ENCODE measurements around the gene NAT10.
A peak's percentile ranks its signal among the peaks of the same experiment; 100 is the strongest.
"Not testable (repeated sequence)": the region's sequence is repeated elsewhere in the genome, so short reads cannot be mapped to it uniquely, and the experiment has no call there.

The NAT10 gene

DNA sequence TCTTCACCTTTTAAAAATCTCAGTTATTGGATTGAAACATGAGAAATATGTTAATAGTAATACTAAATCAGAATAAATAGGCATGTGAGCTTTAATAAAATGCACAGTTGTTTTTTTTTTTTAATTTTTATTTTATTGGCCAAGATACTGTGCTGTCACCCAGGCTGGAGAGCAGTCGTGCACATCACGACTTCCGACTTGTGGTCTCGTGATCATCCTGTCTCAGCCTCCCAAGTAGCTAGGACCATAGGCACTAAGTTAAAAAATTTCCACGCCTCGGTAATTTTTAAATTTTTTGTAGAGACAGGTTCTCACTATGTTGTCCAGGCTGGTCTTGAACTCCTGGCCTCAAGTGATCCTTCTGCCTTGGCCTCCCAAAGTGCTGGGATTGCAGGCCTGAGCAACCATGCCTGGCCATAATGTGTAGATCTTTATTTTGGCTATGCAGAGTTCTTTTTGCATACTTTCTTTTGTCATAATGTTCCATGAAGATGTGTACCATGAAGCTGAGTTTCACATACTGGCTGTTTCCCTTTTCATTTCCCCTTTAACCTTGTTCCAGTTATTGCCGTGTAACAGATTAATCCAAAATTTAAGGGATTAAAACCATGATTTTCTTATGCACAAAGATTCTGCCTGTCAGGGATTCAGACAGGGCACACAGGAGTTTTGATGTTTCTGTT, 37.9 kb upstream of the NAT10 start:
- H3K79me2 ChIP-seq (ENCODE audit: insufficient read depth, low read length): peaks cover 96% of the 10 kb centered on the region
- H3K9me2 ChIP-seq (ENCODE audit: low read depth, low read length): no peaks in the 10 kb centered on the region
- peak overlapping the region; percentile 20 for H3K4me2 ChIP-seq (ENCODE audit: low read length)
- peak overlapping the region; percentile 16 for H3K4me3 ChIP-seq (ENCODE audit: low read depth, low read length, poor library complexity, severe bottlenecking)
- peaks cover 44% of the 10 kb centered on the region for H3K4me1 ChIP-seq (ENCODE audit: insufficient read depth, low read length, severe bottlenecking)
- 0 out of 2 replicates have a peak, but pooled peaks cover 3% of the 10 kb centered on the region for H3F3A ChIP-seq (ENCODE audit: insufficient read depth, low read length)
- H3K27ac ChIP-seq (ENCODE audit: low read depth, low read length, poor library complexity, severe bottlenecking): peak overlapping the region; percentile 62
- TF ChIP-seq, protein P1, sequence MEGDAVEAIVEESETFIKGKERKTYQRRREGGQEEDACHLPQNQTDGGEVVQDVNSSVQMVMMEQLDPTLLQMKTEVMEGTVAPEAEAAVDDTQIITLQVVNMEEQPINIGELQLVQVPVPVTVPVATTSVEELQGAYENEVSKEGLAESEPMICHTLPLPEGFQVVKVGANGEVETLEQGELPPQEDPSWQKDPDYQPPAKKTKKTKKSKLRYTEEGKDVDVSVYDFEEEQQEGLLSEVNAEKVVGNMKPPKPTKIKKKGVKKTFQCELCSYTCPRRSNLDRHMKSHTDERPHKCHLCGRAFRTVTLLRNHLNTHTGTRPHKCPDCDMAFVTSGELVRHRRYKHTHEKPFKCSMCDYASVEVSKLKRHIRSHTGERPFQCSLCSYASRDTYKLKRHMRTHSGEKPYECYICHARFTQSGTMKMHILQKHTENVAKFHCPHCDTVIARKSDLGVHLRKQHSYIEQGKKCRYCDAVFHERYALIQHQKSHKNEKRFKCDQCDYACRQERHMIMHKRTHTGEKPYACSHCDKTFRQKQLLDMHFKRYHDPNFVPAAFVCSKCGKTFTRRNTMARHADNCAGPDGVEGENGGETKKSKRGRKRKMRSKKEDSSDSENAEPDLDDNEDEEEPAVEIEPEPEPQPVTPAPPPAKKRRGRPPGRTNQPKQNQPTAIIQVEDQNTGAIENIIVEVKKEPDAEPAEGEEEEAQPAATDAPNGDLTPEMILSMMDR (IDR thresholded peaks at IDR 0.05; ENCODE audit: low read length): no peak
- no peak for TF ChIP-seq EZH2 (IDR thresholded peaks at IDR 0.05; ENCODE audit: borderline replicate concordance, low read length)
- H2AFZ ChIP-seq (ENCODE audit: low read length): no peak overlapping the region
- H3K27me3 ChIP-seq (ENCODE audit: insufficient read depth, low read length): no peaks in the 10 kb centered on the region
- H3K36me3 ChIP-seq (ENCODE audit: insufficient read depth, low read length): peaks cover 61% of the 10 kb centered on the region
- no peaks in the 10 kb centered on the region for H3K9me3 ChIP-seq (ENCODE audit: low read length)
- H4K20me1 ChIP-seq (ENCODE audit: insufficient read depth, low read length): 0 out of 2 replicates have a peak, but pooled peaks cover 9% of the 10 kb centered on the region
- no peak overlapping the region for H3K9ac ChIP-seq (ENCODE audit: low read length)

DNA sequence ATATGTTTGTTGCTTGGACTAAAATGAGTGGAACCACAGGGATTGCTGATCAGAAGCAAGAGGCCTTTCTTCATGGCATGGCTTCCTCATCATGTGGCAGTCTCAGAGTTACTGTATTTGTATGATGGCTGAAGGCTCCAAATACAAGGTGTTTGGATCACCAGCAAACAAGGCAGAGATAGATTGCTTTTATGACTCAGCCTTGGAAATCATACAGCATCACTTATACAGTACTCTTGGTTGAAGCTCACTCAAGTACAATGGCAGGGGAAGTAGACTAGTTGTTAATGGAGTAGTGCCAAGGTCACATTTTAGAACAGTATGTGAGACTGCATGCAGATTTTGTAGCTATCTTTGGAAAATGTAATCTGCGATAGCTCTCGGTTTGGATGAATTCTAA, 37.3 kb upstream of the NAT10 start:
- peaks cover 61% of the 10 kb centered on the region for H3K36me3 ChIP-seq (ENCODE audit: insufficient read depth, low read length)
- H3K9me2 ChIP-seq (ENCODE audit: low read depth, low read length): no peaks in the 10 kb centered on the region
- H4K20me1 ChIP-seq (ENCODE audit: insufficient read depth, low read length): 0 out of 2 replicates have a peak, but pooled peaks cover 9% of the 10 kb centered on the region
- H3K9ac ChIP-seq (ENCODE audit: low read length): no peak overlapping the region
- H3K9me3 ChIP-seq (ENCODE audit: low read length): no peaks in the 10 kb centered on the region
- H3K4me3 ChIP-seq (ENCODE audit: low read depth, low read length, poor library complexity, severe bottlenecking): no peak overlapping the region
- H3F3A ChIP-seq (ENCODE audit: insufficient read depth, low read length): 0 out of 2 replicates have a peak, but pooled peaks cover 3% of the 10 kb centered on the region
- no peaks in the 10 kb centered on the region for H3K27me3 ChIP-seq (ENCODE audit: insufficient read depth, low read length)
- no peak overlapping the region for H2AFZ ChIP-seq (ENCODE audit: low read length)
- peak overlapping the region; percentile 62 for H3K27ac ChIP-seq (ENCODE audit: low read depth, low read length, poor library complexity, severe bottlenecking)
- H3K4me2 ChIP-seq (ENCODE audit: low read length): peak overlapping the region; percentile 20; the same call in 1 of the 2 replicates
- peaks cover 93% of the 10 kb centered on the region for H3K79me2 ChIP-seq (ENCODE audit: insufficient read depth, low read length)
- H3K4me1 ChIP-seq (ENCODE audit: insufficient read depth, low read length, severe bottlenecking): peaks cover 44% of the 10 kb centered on the region
- TF ChIP-seq, protein P1 (IDR thresholded peaks at IDR 0.05; ENCODE audit: low read length): no peak
- no peak for TF ChIP-seq EZH2 (IDR thresholded peaks at IDR 0.05; ENCODE audit: borderline replicate concordance, low read length)

DNA sequence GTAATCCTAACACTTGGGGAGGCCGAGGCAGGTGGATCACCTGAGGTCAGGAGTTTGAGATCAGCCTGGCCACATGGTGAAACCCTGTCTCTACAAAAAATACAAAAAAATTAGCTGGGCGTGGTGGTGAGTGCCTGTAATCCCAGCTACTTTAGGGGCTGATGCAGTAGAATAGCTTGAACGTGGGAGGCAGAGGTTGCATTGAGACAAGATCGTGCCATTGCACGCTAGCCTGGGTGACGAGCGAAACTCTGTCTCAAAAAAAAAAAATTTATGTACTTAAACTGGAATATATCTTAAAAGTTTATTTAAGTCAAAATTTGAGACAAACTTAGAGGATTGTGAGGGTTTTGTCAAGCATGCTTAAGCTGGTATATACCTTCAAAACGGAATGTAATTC, 34.1 kb upstream of the NAT10 start:
- not testable (repeated sequence) for H3K9me3 ChIP-seq (ENCODE audit: low read length); H3K9me2 ChIP-seq (ENCODE audit: low read depth, low read length); H3K4me2 ChIP-seq (ENCODE audit: low read length); H4K20me1 ChIP-seq (ENCODE audit: insufficient read depth, low read length); H2AFZ ChIP-seq (ENCODE audit: low read length); H3K27me3 ChIP-seq (ENCODE audit: insufficient read depth, low read length); H3K9ac ChIP-seq (ENCODE audit: low read length); H3F3A ChIP-seq (ENCODE audit: insufficient read depth, low read length); H3K27ac ChIP-seq (ENCODE audit: low read depth, low read length, poor library complexity, severe bottlenecking); H3K4me3 ChIP-seq (ENCODE audit: low read depth, low read length, poor library complexity, severe bottlenecking)
- H3K36me3 ChIP-seq (ENCODE audit: insufficient read depth, low read length): peaks cover 69% of the 10 kb centered on the region
- peaks cover 63% of the 10 kb centered on the region for H3K79me2 ChIP-seq (ENCODE audit: insufficient read depth, low read length)
- peaks cover 25% of the 10 kb centered on the region for H3K4me1 ChIP-seq (ENCODE audit: insufficient read depth, low read length, severe bottlenecking)

DNA sequence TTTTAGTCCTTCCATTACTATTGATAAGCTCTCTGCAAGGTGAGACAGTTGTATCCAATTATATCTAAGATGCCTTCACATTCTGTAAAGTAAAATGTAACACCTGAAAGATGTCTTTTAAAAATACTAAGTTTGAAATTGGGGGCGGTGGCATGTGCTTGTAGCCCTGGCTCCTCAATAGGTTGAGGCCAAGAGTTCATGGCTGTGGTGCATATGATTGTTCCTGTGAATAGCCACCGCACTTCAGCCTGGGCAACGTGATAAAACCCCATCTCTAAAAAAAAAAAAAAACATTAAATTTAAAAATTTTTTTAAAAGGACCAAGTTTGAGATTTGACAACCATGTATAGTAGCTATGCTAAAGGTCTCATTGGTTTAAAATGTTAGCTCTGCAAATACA, 33.4 kb upstream of the NAT10 start:
- Histone ChIP-seq H3K9me2 (ENCODE audit: low read depth, low read length) (no peaks in the 10 kb centered on the region), H3K9ac (ENCODE audit: low read length) (no peak overlapping the region), H3K4me3 (ENCODE audit: low read depth, low read length, poor library complexity, severe bottlenecking) (no peak overlapping the region), H3K79me2 (ENCODE audit: insufficient read depth, low read length) (peaks cover 57% of the 10 kb centered on the region), H2AFZ (ENCODE audit: low read length) (no peak overlapping the region), H3K9me3 (ENCODE audit: low read length) (no peaks in the 10 kb centered on the region), H4K20me1 (ENCODE audit: insufficient read depth, low read length) (0 out of 2 replicates have a peak, but pooled peaks cover 9% of the 10 kb centered on the region), H3K27ac (ENCODE audit: low read depth, low read length, poor library complexity, severe bottlenecking) (no peak overlapping the region), H3K36me3 (ENCODE audit: insufficient read depth, low read length) (peaks cover 76% of the 10 kb centered on the region), H3K27me3 (ENCODE audit: insufficient read depth, low read length) (no peaks in the 10 kb centered on the region), H3F3A (ENCODE audit: insufficient read depth, low read length) (0 out of 2 replicates have a peak, but pooled peaks cover 2% of the 10 kb centered on the region), H3K4me1 (ENCODE audit: insufficient read depth, low read length, severe bottlenecking) (peaks cover 18% of the 10 kb centered on the region), H3K4me2 (ENCODE audit: low read length) (no peak overlapping the region)
- TF ChIP-seq, protein P1 (IDR thresholded peaks at IDR 0.05; ENCODE audit: low read length): no peak
- TF ChIP-seq EZH2 (IDR thresholded peaks at IDR 0.05; ENCODE audit: borderline replicate concordance, low read length): no peak
